Tibial nerve (tissue), 4 donors: Measurements from ENCODE around the gene CABLES1. TPM values are rescaled to one million over a fixed set of nuclear protein-coding genes. Genes with fewer than 3 reads are reported as not detected.
A peak's percentile ranks its signal among the peaks of the same experiment; 100 is the strongest.

Experiments used
- DNase-seq, 2 donors: peaks; one replicate each; pipeline ENCODE4 v3.0.0-alpha.2; 2019; ENCODE audit warnings: low spot score in 2 of 2
- H3K27ac ChIP-seq, 4 donors: fragments of 200-600 bp; sonication (generic) in 3 of 4; one replicate each; pipeline ENCODE4 v1.5.1; 2017 to 2019; ENCODE audit warnings: mild to moderate bottlenecking in 1 of 4
- H3K27me3 ChIP-seq, 2 donors: fragments of 200-600 bp; sonication (generic) in 1 of 2; one replicate each; pipeline versions ENCODE4 v1.5.1 to v1.6.0; 2017 to 2019
- H3K36me3 ChIP-seq, 3 donors: fragments of 200-600 bp; sonication (generic); one replicate each; pipeline ENCODE4 v1.5.1; 2018 to 2019
- H3K4me1 ChIP-seq, 4 donors: fragments of 200-600 bp; sonication (generic) in 3 of 4; one replicate each; pipeline ENCODE4 v1.5.1; 2017 to 2019
- H3K4me3 ChIP-seq, 4 donors: fragments of 200-600 bp; sonication (generic) in 3 of 4; one replicate each; pipeline ENCODE4 v1.5.1; 2017 to 2019; ENCODE audit warnings: mild to moderate bottlenecking in 1 of 4, moderate library complexity in 1 of 4
- H3K9me3 ChIP-seq, 4 donors: fragments of 200-600 bp; sonication (generic) in 3 of 4; one replicate each; pipeline ENCODE4 v1.5.1; 2017 to 2019
- EP300 ChIP-seq, 2 donors: sonication (generic); formaldehyde crosslinking; IDR thresholded peaks; one replicate each; pipeline ENCODE4 v1.6.1; 2017; ENCODE audit warnings: antibody characterized with exemption in 2 of 2, mild to moderate bottlenecking in 1 of 2
- POLR2A ChIP-seq, 2 donors: fragments of 450-650 bp; IDR thresholded peaks; one replicate each; pipeline ENCODE4 v1.6.1; 2017; ENCODE audit warnings: antibody characterized with exemption in 2 of 2, mild to moderate bottlenecking in 2 of 2, moderate library complexity in 2 of 2
- WGBS, 2 donors: methylation state at CpG; one replicate each; pipeline ENCODE4 v1.1.5; 2018; 5-methylcytosine and 5-hydroxymethylcytosine counted together
- total RNA-seq, 4 donors: library from RNA; depleted of rRNA; stranded (reverse); fragments of >200 nt; gene quantifications; one replicate each; pipeline ENCODE4 v1.1.0, GENCODE V29; 2016
- TF ChIP-seq, protein P1 (sequence below), 5 experiments: fragments of 200-600 bp in 3 of 5; fragments of 450-650 bp in 2 of 5; sonication (generic) in 3 of 5; IDR thresholded peaks; one replicate each; pipeline ENCODE4 v1.5.1; 2016 to 2019; ENCODE audit warnings: antibody characterized with exemption in 5 of 5, mild to moderate bottlenecking in 3 of 5, moderate library complexity in 2 of 5

The CABLES1 gene
- total RNA-seq, 4 donors from 2014 or later = 17.3 to 32.1 (median 21.2) TPM

- Histone ChIP-seq H3K9me3 (peaks cover 0 to 7% (median 0%) of the 10 kb centered on the region in 4 donors), H3K4me3 (no peak overlapping the region), H3K27ac (peak overlapping the region in 2 of 4 donors; percentile 27 to 55), H3K4me1 (peaks cover 0 to 43% (median 10%) of the 10 kb centered on the region in 4 donors), H3K36me3 (peaks cover 0 to 16% (median 0%) of the 10 kb centered on the region in 3 donors), H3K27me3 (no peaks in the 10 kb centered on the region)
- WGBS, 2 donors = 80 to 87% methylated on average over 6 of the region's 6 CpGs
- DNase-seq = no peak
- no peak for TF ChIP-seq EP300 (IDR thresholded peaks at IDR 0.05)
- TF ChIP-seq, protein P1, sequence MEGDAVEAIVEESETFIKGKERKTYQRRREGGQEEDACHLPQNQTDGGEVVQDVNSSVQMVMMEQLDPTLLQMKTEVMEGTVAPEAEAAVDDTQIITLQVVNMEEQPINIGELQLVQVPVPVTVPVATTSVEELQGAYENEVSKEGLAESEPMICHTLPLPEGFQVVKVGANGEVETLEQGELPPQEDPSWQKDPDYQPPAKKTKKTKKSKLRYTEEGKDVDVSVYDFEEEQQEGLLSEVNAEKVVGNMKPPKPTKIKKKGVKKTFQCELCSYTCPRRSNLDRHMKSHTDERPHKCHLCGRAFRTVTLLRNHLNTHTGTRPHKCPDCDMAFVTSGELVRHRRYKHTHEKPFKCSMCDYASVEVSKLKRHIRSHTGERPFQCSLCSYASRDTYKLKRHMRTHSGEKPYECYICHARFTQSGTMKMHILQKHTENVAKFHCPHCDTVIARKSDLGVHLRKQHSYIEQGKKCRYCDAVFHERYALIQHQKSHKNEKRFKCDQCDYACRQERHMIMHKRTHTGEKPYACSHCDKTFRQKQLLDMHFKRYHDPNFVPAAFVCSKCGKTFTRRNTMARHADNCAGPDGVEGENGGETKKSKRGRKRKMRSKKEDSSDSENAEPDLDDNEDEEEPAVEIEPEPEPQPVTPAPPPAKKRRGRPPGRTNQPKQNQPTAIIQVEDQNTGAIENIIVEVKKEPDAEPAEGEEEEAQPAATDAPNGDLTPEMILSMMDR (IDR thresholded peaks at IDR 0.05) = no peak
Measured at GRCh38 chr18:23207994-23208393, 72.7 kb downstream of the CABLES1 start.

DNA sequence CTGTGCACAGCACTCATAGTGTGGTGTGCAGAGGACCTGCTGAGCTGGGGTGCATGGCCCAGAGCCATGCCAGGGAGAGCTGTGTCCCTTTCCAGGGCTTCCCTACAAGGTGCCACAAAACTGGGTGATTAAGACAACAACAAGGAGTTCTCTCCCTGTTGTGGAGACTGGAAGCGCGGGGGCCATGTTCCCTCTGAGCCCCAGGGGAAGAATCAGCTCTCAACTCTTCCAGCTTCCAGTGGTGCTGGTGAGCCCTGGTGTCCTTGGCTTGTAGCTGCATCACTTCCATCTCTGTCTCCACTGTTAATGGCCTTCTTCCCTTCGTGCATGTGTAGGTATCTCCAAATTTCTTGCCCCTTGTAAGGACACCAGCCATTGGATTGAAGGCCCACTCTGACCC, 73.3 kb downstream of the CABLES1 start:
- WGBS, 2 donors = 90 to 98% methylated on average over 3 of the region's 3 CpGs
- H3K4me1 ChIP-seq = peaks cover 0 to 49% (median 10%) of the 10 kb centered on the region in 4 donors
- H3K36me3 ChIP-seq = peaks cover 0 to 16% (median 0%) of the 10 kb centered on the region in 3 donors
- peak overlapping the region in 1 of 4 donors; percentile 2 for H3K27ac ChIP-seq
- TF ChIP-seq POLR2A (IDR thresholded peaks at IDR 0.05) (no peak), EP300 (IDR thresholded peaks at IDR 0.05) (no peak)
- TF ChIP-seq, protein P1 (IDR thresholded peaks at IDR 0.05) = no peak
- peaks cover 0 to 7% (median 0%) of the 10 kb centered on the region in 4 donors for H3K9me3 ChIP-seq
- no peak overlapping the region for H3K4me3 ChIP-seq
- no peaks in the 10 kb centered on the region for H3K27me3 ChIP-seq
- no peak for DNase-seq

- no peak for DNase-seq
- H3K27ac ChIP-seq = peak overlapping the region in 1 of 4 donors; percentile 2
- TF ChIP-seq EP300 (IDR thresholded peaks at IDR 0.05) = no peak
- TF ChIP-seq, protein P1 (IDR thresholded peaks at IDR 0.05) = no peak
- TF ChIP-seq POLR2A (IDR thresholded peaks at IDR 0.05) = no peak
- 93 to 94% methylated on average over 3 of the region's 3 CpGs for WGBS, 2 donors
- peaks cover 0 to 7% (median 0%) of the 10 kb centered on the region in 4 donors for H3K9me3 ChIP-seq
- H3K4me3 ChIP-seq = no peak overlapping the region
- peaks cover 0 to 52% (median 10%) of the 10 kb centered on the region in 4 donors for H3K4me1 ChIP-seq
- H3K27me3 ChIP-seq = no peaks in the 10 kb centered on the region
- H3K36me3 ChIP-seq = peaks cover 0 to 17% (median 0%) of the 10 kb centered on the region in 3 donors
Measured at GRCh38 chr18:23209031-23209430, 73.7 kb downstream of the CABLES1 start.

- Histone ChIP-seq H3K9me3 (peaks cover 0 to 7% (median 0%) of the 10 kb centered on the region in 4 donors), H3K4me1 (peaks cover 0 to 52% (median 10%) of the 10 kb centered on the region in 4 donors), H3K27me3 (no peaks in the 10 kb centered on the region), H3K36me3 (peaks cover 0 to 25% (median 0%) of the 10 kb centered on the region in 3 donors), H3K4me3 (no peak overlapping the region), H3K27ac (peak overlapping the region in 2 of 4 donors; percentile 2 to 20)
- WGBS, 2 donors = 63 to 78% methylated on average over 7 of the region's 7 CpGs
- DNase-seq = no peak
- TF ChIP-seq POLR2A (IDR thresholded peaks at IDR 0.05) = no peak
- TF ChIP-seq, protein P1 (IDR thresholded peaks at IDR 0.05) = no peak
- no peak for TF ChIP-seq EP300 (IDR thresholded peaks at IDR 0.05)
Measured at GRCh38 chr18:23209796-23210195, 74.5 kb downstream of the CABLES1 start.

DNA sequence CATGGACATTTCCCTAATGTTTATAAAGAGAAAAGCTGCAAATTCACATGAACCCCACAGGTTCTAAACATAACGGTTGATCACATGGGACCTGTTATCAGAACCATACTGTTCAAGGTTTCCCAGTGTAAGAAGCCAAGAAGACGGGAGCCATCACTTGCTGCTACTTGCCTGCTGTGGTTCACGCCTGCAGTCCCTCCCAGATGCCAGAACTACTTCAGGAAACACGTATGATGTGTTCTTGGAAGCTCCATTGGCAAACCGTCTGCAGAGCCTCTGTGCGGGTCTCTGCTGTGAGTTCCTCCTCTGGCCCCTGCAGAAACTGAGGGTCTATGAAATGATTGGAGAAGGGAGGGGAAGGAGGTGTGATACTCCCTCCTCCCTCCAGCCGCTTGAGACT, 75.2 kb downstream of the CABLES1 start:
- no peak overlapping the region for H3K4me3 ChIP-seq
- H3K9me3 ChIP-seq = peaks cover 0 to 7% (median 0%) of the 10 kb centered on the region in 4 donors
- peaks cover 0 to 52% (median 10%) of the 10 kb centered on the region in 4 donors for H3K4me1 ChIP-seq
- TF ChIP-seq, protein P1 (IDR thresholded peaks at IDR 0.05) = no peak
- no peak for TF ChIP-seq POLR2A (IDR thresholded peaks at IDR 0.05)
- TF ChIP-seq EP300 (IDR thresholded peaks at IDR 0.05) = no peak
- DNase-seq = no peak
- peaks cover 0 to 28% (median 0%) of the 10 kb centered on the region in 3 donors for H3K36me3 ChIP-seq
- no peaks in the 10 kb centered on the region for H3K27me3 ChIP-seq
- WGBS, 2 donors = 66 to 67% methylated on average over 7 of the region's 7 CpGs
- H3K27ac ChIP-seq = peak overlapping the region in 1 of 4 donors; percentile 20
